Hematopoietic multipotent progenitor cell (in vitro differentiated cells): Measurements from ENCODE around the gene INPP4B. TPM values are rescaled to one million over a fixed set of nuclear protein-coding genes. Genes with fewer than 3 reads are reported as not detected.
"Not testable (repeated sequence)": the region's sequence is repeated elsewhere in the genome, so short reads cannot be mapped to it uniquely, and the experiment has no call there.

ENCODE experiments used
- DNase-seq, 3 donors: peaks; one replicate each; pipeline ENCODE4 v3.0.0-alpha.2; 2011 to 2015; ENCODE audit warnings: low read depth in 2 of 3, low spot score in 2 of 3
- total RNA-seq: library from RNA; depleted of rRNA; stranded (reverse); fragments of >200 nt; gene quantifications from one replicate; pipeline ENCODE4 v1.2.3, GENCODE V29; 2012

Gene INPP4B
- total RNA-seq, 1 donor, result 24.5 TPM

DNA sequence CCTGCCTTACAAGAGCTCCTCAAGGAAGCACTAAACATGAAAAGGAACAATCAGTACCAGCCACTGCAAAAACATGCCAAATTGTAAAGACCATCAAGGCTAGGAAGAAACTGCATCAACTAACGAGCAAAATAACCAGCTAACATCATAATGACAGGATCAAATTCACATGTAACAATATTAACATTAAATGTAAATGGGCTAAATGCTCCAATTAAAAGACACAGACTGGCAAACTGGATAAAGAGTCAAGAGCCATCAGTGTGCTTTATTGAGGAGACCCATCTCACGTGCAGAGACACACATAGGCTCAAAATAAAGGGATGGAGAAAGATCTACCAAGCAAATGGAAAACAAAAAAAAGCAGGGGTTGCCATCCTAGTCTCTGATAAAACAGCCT, 777.8 kb downstream of the INPP4B start:
- not testable (repeated sequence) for DNase-seq

DNA sequence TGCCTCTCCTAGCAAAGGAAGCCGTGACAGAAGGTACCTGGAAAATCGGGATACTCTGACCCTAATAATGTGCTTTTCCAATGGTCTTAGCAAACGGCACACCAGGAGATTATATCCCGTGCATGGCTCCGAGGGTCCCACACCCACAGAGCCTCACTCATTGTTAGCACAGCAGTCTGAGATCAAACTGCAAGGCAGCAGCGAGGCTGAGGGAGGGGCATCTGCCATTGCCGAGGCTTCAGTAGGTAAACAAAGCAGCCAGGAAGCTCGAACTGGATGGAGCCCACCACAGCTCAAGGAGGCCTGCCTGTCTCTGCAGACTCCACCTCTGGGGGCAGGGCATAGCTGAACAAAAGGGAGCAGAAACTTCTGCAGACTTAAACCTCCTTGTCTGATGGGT, 779.5 kb downstream of the INPP4B start:
- not testable (repeated sequence) for DNase-seq

DNA sequence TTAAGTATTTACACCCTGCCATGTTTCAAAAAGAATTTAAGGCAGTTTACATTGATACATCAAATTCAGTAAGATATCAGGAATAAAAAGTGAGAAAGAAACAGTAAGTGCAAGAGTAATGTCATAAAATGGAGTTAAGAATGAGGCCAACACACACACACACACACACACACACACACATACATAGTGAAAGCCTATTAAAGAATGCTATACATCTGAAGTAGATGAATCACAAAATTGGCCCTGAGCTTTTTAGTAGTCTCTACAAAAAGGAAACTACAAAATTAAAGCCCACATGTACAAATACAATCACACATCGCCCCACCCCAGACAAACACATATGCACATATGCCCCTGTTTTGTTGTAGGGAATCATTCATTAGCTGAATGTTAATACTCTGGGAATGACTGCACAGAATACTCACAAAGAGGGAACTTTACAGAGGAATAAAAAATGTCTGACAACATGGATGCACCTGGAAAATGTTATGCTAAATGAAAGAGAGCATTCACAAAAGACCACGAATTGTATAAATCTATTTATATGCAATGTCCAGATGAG, 780.9 kb downstream of the INPP4B start:
- DNase-seq, result no peak

DNA sequence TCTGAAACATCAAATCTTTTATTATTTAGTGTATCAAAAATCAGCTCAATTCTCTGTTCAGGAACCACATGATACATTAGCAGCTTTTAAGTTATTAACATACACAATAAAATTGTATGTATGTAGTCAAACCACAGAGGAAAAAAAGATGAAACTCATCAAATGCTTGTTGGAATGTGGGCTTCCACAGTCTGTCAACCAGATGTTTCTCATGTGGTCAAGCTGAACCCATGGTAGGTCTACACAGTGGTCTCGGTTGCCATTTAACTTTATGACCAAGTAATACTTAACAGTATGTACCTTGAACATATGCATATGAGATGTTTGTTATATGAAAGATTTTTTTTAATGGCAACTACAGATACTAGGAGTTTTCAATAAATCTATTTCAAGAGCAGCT, 781.9 kb downstream of the INPP4B start:
- DNase-seq, result no peak

DNA sequence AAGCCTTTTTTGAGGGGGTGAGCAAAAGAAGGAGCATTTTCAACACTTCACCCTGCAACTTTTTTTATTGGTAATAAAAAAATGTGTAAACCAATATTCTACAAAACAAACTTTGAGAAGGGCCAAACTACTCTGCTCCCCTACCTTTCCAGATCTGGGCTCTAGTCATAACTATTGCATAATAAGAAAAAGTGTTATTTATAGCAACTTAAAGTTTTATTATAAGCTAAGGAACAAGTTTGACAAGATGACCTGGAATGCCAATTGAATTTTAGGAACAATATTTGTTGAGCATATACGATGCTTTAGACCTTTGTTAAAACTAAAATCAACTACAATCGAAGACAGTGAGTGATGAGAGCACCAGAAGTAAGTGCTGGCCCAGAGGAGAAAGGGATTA, 800.1 kb downstream of the INPP4B start:
- DNase-seq, result no peak

DNA sequence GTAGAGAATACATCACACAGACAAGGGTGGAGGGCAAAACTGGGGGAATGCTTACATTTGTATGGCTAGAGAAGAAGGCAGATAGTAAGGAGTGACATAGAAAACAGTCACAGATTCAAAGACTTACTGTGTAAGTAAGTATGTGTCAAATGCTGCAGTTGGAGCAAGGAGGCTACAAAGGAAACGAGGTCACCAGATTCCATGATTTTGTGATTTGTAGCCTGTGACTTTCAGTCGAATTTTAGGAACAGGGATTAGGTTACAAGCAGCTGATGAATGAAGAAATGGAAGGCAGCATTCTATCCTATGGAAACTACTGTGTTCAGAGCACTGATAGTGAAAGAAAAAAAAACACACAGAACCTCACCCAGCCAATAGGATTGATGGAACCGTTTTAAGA, 801.8 kb downstream of the INPP4B start:
- DNase-seq, result no peak

DNA sequence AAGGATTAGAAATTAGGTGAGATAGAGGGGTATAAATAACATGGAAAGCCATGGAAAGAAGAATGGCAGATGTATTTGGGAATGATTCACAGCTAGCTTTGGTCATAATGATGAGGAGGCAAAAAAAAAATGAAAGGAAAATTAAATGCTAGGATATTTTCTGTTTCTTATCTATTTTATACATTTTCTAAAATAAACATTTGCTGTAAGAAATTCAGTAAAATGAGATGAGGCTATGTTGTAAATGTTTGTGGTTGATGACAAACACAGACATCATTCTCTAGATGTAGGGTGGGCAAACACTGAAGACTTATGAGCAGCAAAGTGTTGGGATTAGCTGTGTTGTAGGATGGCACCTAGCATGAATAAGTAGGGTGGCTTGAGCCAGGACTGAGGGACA, 802.6 kb downstream of the INPP4B start:
- no peak for DNase-seq

DNA sequence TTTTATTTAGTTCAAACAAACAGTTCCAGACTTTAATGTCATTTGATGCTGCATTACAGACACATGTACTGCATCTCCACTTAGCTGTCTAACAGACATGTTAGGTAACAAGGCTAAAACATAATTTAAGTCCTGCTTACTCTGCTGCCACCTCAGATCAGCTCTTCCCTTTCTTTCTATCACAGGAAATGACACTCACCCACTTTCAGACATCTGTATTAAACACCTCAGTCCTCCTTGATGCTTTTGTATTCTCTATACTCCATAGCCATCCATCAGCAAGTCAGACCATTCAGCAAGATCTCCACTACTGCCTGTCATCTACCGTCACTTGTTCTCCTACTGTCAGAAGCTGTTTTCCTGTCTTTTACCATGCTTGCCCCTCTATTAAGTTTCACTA, 804.3 kb downstream of the INPP4B start:
- DNase-seq, result no peak

DNA sequence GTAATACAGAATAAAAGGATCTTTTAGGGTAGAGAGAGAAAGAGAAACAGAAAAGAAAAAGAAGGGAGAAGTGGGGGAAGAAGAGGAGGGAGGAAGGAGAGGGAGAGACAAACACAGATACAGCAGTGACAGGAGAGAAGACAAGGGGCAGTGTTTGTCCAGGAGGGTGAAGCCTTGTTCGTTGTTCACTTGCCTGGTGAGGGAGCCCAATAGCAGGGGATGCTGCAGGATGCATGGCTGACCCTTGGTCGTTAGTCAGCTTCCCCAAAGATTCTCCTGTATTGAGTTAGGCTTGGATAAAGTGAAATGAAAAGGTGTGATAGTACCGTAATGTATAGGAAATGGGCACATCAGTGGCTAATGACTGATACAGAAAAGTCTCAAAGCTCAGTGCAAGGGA, 806.1 kb downstream of the INPP4B start:
- DNase-seq, result no peak

DNA sequence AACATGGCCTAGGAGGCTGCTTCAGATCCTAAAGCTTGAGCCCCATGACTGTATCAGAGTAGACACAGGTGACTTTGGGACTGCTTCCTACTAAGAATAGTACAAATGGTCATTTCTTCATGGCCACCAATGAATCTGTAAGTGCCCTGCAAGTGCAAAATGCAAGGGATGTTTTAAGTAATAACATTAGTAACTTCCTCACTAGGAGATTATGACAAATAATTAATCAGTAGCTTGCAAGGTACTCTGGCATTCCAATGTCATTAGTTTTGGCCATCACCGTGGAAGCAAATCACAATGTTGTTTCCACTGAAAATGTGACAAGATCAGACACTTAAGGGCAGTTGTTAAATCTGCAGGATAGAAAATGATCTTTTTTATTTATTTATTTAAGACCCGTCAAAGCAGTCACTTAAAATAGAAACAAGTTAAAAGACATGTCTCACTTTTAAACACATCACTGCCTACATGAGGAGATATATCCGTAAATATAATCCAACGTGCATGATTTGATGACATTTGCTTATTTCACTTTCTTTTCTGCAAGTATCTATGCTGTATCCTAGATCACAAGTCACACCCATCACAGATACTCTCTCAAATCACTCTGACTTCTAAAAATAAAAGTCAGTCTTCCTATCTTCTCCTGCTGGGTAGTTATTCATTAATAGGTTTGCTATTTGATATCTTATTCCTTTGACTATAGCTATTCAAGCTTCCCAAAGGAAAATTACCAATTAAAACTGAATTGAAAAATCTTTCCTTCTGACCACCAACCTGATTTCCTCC, 809.1 kb downstream of the INPP4B start:
- DNase-seq, result no peak

DNA sequence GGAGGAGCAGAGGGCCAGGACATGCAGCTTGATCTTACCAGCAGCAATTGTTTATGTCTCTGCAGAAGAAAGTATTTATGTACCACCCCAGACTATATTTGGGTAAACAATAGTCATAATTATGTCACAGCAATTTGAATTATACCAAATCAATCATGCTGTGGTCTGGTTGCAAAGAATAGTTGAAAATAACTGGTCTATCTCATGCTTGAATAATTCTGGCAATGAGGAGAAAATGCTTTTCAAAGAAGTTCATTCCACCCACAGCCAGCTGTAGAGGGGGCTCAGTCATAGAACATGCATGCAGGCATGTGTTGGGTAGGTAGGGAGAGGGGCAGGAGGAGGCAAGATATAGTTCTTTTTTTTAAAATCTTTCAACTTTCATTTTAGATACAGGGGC, 810.5 kb downstream of the INPP4B start:
- no peak for DNase-seq

DNA sequence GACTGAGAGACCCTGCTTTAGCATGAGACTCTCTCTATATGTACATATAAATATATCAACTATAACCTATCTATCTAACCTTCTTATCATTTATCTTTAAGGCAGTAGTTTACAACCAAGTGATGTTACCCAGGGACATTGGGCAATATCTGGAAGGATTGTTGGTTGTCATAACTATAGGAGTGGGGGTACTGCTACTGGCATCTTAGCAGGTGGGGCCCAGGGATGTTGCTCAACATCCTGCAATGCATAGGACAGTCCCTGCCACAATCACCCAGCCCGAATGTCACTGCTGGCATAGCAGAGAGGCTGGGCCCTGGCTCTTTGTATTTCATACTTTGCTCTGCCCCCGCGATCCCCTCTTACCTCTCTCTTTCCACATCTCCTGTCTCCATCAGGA, 812.0 kb downstream of the INPP4B start:
- no peak for DNase-seq

DNA sequence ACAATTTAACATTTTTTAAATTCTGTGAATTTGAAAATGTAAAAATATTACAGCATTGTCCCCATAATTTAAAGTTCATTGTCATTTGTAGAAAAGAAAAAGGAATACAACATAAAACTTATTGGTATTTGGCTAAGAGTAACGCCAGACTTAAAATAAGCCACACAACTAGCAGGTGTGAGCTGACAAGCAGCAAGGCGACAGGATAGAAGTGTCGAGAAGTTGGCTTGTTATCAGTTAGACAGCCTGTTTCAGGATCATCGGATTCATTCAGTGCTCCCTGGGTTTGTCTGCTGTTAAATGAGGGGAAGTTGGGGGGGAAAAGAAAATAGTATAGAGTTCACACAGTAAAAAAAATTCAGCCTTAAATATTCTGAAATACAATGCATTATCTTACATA, 816.1 kb downstream of the INPP4B start:
- DNase-seq, result no peak

DNA sequence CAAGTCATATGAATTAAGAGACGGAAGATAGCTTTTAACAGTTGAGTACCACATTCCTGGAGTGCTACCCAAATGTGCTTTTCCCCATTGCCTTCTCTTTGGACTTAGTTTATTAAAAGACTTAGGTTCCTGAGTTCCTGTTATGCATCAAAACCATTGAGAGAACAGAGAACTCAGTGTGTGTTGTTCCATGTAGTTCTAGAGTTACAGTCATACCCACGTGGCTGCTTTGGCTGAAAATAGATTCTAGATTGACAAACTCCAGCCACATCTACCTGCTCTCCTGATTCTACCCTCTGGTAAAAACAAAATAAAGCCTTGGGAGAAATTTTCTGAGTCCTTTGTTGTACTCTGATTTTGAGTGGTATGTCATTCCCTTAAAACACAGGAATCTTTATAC, 824.3 kb downstream of the INPP4B start:
- DNase-seq, result no peak

DNA sequence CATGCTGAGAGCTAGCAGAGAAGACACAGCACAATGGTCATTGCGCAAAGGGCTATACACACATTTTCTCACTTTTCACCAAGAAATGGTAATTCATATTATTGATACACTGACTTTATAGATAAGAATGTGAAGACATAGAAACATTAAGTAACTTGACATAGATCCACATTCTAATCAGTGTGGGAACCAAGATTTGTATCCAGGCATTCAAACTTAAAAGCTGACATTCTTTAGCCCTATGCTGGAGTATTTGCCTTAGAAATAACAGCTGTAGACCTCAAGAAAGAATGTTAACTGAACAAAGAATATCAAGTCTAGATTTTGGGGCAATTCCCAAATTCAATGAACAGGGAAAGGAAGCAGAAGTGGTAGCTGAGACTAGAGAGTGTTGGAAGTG, 824.9 kb downstream of the INPP4B start:
- no peak for DNase-seq

DNA sequence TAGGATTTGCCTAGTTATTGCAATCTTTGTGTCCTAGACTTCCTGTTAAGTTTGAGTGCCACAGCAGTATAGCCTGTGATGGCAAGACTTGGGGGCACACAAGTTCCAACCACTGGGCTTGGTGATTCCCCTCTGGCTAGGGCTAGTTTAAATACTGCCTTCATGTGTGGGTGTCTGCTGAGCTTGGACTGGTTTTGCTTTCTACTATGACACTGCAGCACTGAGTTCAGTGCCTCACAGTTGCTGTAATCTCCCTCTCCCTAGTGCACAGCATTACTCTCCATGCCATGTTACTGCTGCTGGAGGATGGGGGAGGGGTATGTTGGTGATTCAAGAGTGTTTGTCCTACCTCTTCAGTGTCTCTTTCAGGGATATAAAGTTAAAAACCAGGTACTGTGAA, 830.1 kb downstream of the INPP4B start:
- no peak for DNase-seq

DNA sequence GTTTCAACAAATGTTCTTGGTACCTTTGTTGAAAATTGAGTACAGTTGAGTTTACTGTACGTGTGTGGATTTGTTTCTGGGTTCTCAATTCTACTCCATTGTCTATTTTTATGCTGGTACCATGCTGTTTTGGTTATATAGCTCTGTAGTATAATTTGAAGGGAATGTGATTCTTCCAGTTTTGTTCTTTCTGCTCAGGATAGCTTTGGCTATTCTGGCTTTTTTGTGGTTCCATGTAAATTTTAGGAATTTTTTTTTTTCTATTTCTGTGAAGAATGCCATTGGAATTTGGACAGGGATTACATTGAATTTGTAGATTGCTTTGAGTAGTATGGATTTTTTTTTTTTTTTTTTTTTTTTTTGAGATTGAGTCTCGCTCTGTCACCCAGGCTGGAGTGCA, 836.4 kb downstream of the INPP4B start:
- DNase-seq, result no peak

DNA sequence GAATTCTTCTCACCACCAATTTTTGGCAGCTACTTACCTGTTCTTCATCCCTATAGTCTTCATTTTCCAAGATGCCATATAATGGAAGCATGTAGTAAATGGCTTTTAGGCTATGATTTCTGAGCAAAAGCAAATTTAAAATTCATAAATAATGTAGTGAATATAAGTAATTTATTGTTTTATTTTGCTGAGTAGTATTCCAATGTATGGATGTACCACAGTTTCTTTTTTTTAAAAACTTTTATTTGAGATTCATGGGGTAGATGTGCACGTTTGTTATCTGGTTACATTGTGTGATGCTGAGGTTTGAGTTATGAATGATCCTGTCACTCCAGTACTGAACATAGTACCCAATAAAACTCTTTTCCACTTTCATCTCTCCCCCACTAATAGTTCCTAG, 840.6 kb downstream of the INPP4B start:
- DNase-seq, result no peak

DNA sequence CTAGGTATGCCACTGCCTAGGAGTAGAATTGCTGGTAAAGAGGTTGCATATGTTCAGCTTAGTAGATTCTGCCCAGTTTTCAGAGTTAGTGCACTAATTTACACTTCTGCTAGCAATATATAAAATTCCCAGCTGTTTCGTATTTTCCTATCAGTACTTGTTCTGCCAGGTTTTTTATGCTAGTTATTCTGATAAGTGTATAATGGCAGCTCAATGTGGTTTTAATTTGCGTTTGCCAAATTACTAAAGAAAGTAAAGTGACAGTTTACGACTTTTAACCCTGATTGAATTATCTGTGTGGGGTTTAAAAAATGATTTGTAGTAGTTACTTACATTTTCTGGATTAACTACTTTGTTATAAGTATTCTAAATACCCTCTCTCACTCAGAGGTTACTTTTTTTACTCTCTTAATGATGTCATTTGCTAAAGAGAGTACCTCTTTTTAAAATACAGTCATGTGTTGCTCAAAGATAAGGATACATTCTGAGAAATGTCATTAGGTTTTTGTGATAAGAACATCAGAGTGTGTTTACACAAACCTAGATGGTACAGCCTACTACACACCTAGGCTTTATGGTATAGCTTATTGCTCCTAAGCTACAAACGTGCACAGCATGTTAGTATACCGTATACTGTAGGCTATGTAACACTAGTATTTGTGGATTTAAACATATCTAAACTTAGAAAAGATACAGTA, 846.5 kb downstream of the INPP4B start:
- no peak for DNase-seq

DNA sequence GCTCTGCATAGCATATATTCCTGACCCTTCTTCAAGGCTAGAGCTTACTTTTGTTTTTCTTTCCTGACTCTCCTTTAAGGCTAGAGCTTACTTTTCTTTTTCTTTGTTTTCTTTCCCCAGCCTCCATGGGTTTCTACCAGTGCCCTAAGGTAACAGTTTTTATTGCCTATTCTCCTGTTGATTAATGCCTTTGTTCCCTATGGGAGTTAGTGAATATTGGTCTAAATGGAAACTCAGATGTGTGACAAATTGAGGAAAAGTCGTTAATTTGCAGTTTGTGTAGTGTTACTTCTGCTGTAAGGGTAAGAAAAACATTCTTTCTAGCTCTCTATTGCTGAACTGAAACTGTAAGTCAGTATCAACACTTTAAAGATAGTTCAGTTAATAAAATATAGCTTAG, 851.0 kb downstream of the INPP4B start:
- DNase-seq, result no peak

DNA sequence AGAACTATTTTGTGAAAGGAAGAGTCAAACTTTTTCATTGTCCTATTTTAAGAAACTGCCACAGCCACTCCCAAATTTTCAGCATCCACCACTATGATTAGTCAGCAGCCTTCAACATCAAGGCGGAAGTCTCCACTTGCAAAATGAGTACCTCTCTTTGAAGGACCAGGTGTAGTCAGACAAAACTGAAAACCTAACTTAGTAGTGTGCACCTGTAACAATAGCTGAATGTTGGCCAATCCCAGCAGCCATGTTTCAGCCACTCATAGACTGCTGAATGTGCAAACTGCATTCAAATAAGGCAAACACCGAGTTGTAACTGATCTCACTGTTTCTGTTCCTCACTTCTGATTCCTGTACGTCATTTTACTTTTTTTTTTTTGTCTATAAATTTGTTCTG, 868.7 kb downstream of the INPP4B start:
- no peak for DNase-seq
